MG63 (cell line): ENCODE results near the gene SHOC2. TPM values are rescaled to one million over a fixed set of nuclear protein-coding genes. Genes with fewer than 3 reads are reported as not detected.
A peak's percentile ranks its signal among the peaks of the same experiment; 100 is the strongest.

ENCODE experiments used
- DNase-seq: peaks from one replicate; pipeline ENCODE4 v3.0.0-alpha.2; 2020
- H3K27me3 ChIP-seq: fragments of 250-450 bp; sonication (Bioruptor Pico); 2 replicates; pipeline ENCODE4 v1.5.1; 2020; ENCODE audit warnings: mild to moderate bottlenecking, moderate library complexity
- H3K36me3 ChIP-seq: fragments of 250-450 bp; sonication (Bioruptor Pico); 2 replicates; pipeline ENCODE4 v1.5.1; 2020; ENCODE audit warnings: mild to moderate bottlenecking, moderate library complexity
- H3K4me3 ChIP-seq: fragments of 250-450 bp; sonication (Bioruptor Pico); 2 replicates; pipeline ENCODE4 v1.5.1; 2020; ENCODE audit warnings: mild to moderate bottlenecking, moderate library complexity
- H3K9me3 ChIP-seq: fragments of 250-450 bp; sonication (Bioruptor Pico); 2 replicates; pipeline ENCODE4 v1.5.1; 2020; ENCODE audit warnings: mild to moderate bottlenecking, moderate library complexity
- total RNA-seq: library from RNA; depleted of rRNA; stranded (reverse); fragments of >200 nt; shearing (Covaris generic); gene quantifications from 2 replicates; pipeline ENCODE4 v1.2.3, GENCODE V29; 2014; ENCODE audit warnings: low replicate concordance; rRNA removed

Gene SHOC2
- 11.1 and 15.4 TPM in 2 replicates for total RNA-seq

DNA sequence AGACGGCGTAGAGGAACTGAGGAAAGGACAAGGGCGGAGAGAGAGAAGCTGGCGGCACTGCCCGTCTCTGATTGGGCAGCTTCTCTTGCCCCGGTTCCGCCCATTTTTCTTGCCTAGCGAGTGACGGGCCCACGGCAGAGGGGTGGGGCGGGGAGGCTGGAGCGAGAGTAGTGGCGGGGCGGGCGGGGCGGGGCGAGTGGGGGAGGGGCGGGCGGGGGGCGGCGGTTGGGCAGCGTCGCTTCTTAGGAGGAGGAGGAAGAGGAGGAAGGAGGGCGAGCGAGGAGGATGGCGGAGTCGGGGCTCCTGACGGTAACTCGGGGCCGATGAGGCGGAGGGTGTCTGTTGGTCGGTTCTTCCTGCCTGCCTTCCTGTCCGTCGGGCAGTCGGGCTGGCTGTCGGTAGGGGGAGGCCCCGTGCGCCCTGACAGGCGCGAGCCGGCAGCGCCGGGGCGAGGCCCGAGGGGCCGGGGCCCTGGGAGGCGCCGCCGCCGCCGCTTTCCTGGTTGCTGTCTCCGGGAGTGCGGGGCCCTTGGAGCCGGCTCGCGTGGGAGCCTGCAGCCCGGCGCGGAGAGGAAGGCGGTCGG is at the start of gene SHOC2:
TSS of gene SHOC2 (plus strand) at position 256 of the 583 bp plus-strand sequence. CDS start 44,755 bp downstream, outside the sequence.
- peaks cover 5% of the 10 kb centered on the region for H3K36me3 ChIP-seq
- no peaks in the 10 kb centered on the region for H3K27me3 ChIP-seq
- no peaks in the 10 kb centered on the region for H3K9me3 ChIP-seq
- peak within 1 kb of the TSS; percentile 86 for H3K4me3 ChIP-seq
- peak; percentile 100 for DNase-seq

DNA sequence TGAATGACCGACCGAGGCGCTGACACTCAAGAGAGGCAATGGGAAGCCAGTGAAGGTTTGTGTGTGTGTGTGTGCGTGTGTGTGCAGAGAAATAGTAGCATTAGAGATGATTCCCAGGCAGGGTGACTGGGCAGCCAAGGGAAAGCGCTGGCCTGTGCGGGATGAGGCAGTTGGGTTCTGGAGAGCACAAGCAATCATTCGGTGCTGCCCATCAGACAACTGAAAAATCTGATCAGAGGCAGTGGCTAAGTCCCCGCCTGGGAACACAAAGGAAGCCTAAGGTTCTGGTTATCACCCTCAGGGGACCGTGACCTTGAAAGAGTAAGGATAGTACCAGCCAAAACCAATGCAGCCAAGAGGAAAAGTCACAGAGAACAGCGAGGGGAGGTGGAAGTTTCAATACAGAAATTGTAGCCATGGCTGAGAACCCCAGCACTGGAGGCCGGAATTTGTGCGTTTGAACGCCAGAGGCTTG is 48.5 kb upstream of the SHOC2 start:
- Histone ChIP-seq H3K36me3 (peaks cover under 1% of the 10 kb centered on the region; the same call in 1 of the 2 replicates), H3K4me3 (peak overlapping the region; percentile 82), H3K27me3 (no peaks in the 10 kb centered on the region), H3K9me3 (no peaks in the 10 kb centered on the region)
- no peak for DNase-seq

- peaks cover 5% of the 10 kb centered on the region for H3K36me3 ChIP-seq
- H3K9me3 ChIP-seq, result no peaks in the 10 kb centered on the region
- H3K27me3 ChIP-seq, result no peaks in the 10 kb centered on the region
- peak within 1 kb of the TSS; percentile 82 for H3K4me3 ChIP-seq
- DNase-seq, result peak; percentile 99
Measured at GRCh38 chr10:110871298-110872084, 47.9 kb upstream of the SHOC2 start, which contains the start of gene PDCD4. Gene PDCD4, plus strand, starts transcription at chr10:110871928. Its CDS starts 4,100 bp downstream, at chr10:110876028.

- H3K4me3 ChIP-seq, result peak overlapping the region; percentile 82
- no peaks in the 10 kb centered on the region for H3K9me3 ChIP-seq
- peak; percentile 79 for DNase-seq
- no peaks in the 10 kb centered on the region for H3K27me3 ChIP-seq
- peaks cover 6% of the 10 kb centered on the region for H3K36me3 ChIP-seq
Measured at GRCh38 chr10:110872145-110872983, 47.0 kb upstream of the SHOC2 start.

GRCh38 chr10:110872984-110873923 is 46.1 kb upstream of the SHOC2 start:
- peak overlapping the region; percentile 82 for H3K4me3 ChIP-seq
- H3K27me3 ChIP-seq, result no peaks in the 10 kb centered on the region
- peaks cover 12% of the 10 kb centered on the region for H3K36me3 ChIP-seq
- no peak for DNase-seq
- H3K9me3 ChIP-seq, result no peaks in the 10 kb centered on the region

GRCh38 chr10:110873951-110874350 is 45.5 kb upstream of the SHOC2 start:
- Histone ChIP-seq H3K36me3 (peaks cover 18% of the 10 kb centered on the region), H3K4me3 (peak overlapping the region; percentile 82), H3K9me3 (no peaks in the 10 kb centered on the region), H3K27me3 (no peaks in the 10 kb centered on the region)
- no peak for DNase-seq

- Histone ChIP-seq H3K36me3 (peaks cover 25% of the 10 kb centered on the region), H3K4me3 (no peak overlapping the region), H3K9me3 (no peaks in the 10 kb centered on the region), H3K27me3 (no peaks in the 10 kb centered on the region)
- DNase-seq, result no peak
Measured at GRCh38 chr10:110876000-110876399, 43.4 kb upstream of the SHOC2 start.

- no peaks in the 10 kb centered on the region for H3K9me3 ChIP-seq
- H3K27me3 ChIP-seq, result no peaks in the 10 kb centered on the region
- DNase-seq, result no peak
- H3K4me3 ChIP-seq, result no peak overlapping the region
- peaks cover 31% of the 10 kb centered on the region for H3K36me3 ChIP-seq
Measured at GRCh38 chr10:110876788-110877187, 42.6 kb upstream of the SHOC2 start.

DNA sequence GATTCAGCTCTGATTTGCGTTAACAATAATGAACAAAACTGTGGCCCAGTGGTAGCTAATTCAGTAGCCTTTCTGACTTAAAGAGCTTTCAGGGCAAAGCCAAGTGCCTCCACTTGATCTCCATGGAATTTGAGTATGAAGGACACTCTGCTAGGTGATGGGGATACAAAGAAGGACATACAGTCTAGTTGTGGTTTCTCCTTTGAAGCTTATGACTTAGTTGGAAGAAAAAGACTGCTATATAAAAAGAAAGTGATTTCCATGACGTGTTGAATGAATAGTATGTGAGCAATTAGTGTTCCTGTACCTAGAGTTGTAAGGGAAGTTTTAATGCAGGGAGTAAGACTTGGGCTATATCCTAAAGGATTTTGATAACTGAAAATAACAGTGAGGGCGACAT is 39.4 kb upstream of the SHOC2 start:
- no peaks in the 10 kb centered on the region for H3K27me3 ChIP-seq
- no peak for DNase-seq
- peaks cover 39% of the 10 kb centered on the region for H3K36me3 ChIP-seq
- no peaks in the 10 kb centered on the region for H3K9me3 ChIP-seq
- no peak overlapping the region for H3K4me3 ChIP-seq

- H3K36me3 ChIP-seq, result peaks cover 43% of the 10 kb centered on the region
- no peak overlapping the region for H3K4me3 ChIP-seq
- no peak for DNase-seq
- H3K9me3 ChIP-seq, result no peaks in the 10 kb centered on the region
- no peaks in the 10 kb centered on the region for H3K27me3 ChIP-seq
Measured at GRCh38 chr10:110881247-110881646, 38.2 kb upstream of the SHOC2 start.

DNA sequence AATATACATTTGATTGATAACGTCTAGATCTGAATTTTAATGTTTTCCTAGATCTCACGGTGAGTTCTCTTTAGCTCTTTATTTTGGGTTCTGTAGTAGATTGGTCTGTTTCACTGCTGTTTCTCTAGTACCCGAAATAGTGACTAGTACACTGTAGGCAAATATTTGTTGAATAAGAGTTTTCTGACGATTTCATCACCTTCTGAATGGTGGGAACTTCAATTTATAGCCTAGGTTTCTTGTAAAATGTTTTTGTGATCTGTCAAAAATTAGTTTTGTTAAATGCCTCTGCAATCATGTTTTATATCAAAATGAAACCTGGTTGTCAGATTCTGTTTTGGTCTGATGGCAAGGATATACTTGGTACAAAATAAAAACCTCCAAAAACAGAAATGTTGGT is 37.5 kb upstream of the SHOC2 start:
- H3K27me3 ChIP-seq, result no peaks in the 10 kb centered on the region
- peaks cover 41% of the 10 kb centered on the region for H3K36me3 ChIP-seq
- H3K9me3 ChIP-seq, result no peaks in the 10 kb centered on the region
- no peak for DNase-seq
- no peak overlapping the region for H3K4me3 ChIP-seq

GRCh38 chr10:110883924-110884323 is 35.5 kb upstream of the SHOC2 start:
- Histone ChIP-seq H3K36me3 (peaks cover 42% of the 10 kb centered on the region), H3K9me3 (no peaks in the 10 kb centered on the region), H3K4me3 (no peak overlapping the region), H3K27me3 (no peaks in the 10 kb centered on the region)
- DNase-seq, result no peak

- H3K4me3 ChIP-seq, result no peak overlapping the region
- no peak for DNase-seq
- H3K36me3 ChIP-seq, result peaks cover 43% of the 10 kb centered on the region
- no peaks in the 10 kb centered on the region for H3K9me3 ChIP-seq
- H3K27me3 ChIP-seq, result no peaks in the 10 kb centered on the region
Measured at GRCh38 chr10:110885932-110886674, 33.3 kb upstream of the SHOC2 start.

DNA sequence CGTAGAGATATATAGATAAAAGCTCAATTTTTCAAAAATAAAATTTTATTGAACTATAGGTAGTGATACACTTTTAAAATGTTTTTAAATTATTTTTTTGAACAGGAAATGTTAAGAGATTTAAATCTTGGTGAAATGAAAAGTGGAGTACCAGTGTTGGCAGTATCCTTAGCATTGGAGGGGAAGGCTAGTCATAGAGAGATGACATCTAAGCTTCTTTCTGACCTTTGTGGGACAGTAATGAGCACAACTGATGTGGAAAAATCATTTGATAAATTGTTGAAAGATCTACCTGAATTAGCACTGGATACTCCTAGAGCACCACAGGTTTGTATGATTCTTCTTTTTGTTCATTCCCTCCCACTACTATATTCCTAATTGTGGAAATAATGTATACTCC is 31.8 kb upstream of the SHOC2 start:
- no peak for DNase-seq
- Histone ChIP-seq H3K27me3 (no peaks in the 10 kb centered on the region), H3K4me3 (no peak overlapping the region), H3K9me3 (no peaks in the 10 kb centered on the region), H3K36me3 (peaks cover 37% of the 10 kb centered on the region)

GRCh38 chr10:110892602-110893288 is 26.7 kb upstream of the SHOC2 start:
- no peaks in the 10 kb centered on the region for H3K27me3 ChIP-seq
- no peaks in the 10 kb centered on the region for H3K9me3 ChIP-seq
- peaks cover 41% of the 10 kb centered on the region for H3K36me3 ChIP-seq
- H3K4me3 ChIP-seq, result no peak overlapping the region
- DNase-seq, result no peak
